Mesodermal cell (in vitro differentiated cells): ENCODE data around the gene ADCY3.
A peak's percentile ranks its signal among the peaks of the same experiment; 100 is the strongest.

Source experiments
- H3K27ac ChIP-seq: 2 replicates; pipeline ENCODE4 v1.7.0; 2013; ENCODE audit warnings: mild to moderate bottlenecking, low read depth, low read length, moderate library complexity; ENCODE audit not compliant: severe bottlenecking
- H3K36me3 ChIP-seq: 2 replicates; pipeline ENCODE4 v1.7.1; 2013; ENCODE audit warnings: mild to moderate bottlenecking, low read length, moderate library complexity; ENCODE audit not compliant: control insufficient read depth, insufficient read depth
- H3K4me1 ChIP-seq: one replicate; pipeline ENCODE4 v1.7.1; 2013; ENCODE audit warnings: mild to moderate bottlenecking, low read length; ENCODE audit not compliant: insufficient read depth, control insufficient read depth, poor library complexity, severe bottlenecking
- H3K4me3 ChIP-seq: 2 replicates; pipeline ENCODE4 v1.7.0; 2013; ENCODE audit warnings: low read length, control low read depth, mild to moderate bottlenecking; ENCODE audit not compliant: insufficient read depth, poor library complexity, severe bottlenecking; ENCODE audit errors: extremely low read depth
- H3K9me3 ChIP-seq: 2 replicates; pipeline ENCODE4 v1.7.1; 2013; ENCODE audit warnings: mild to moderate bottlenecking, low read length, moderate library complexity; ENCODE audit not compliant: control insufficient read depth
- WGBS, 2 experiments: methylation state at CpG; one replicate each; pipeline ENCODE4 v1.1.5; 2013; ENCODE audit warnings: missing lambda C conversion rate in 2 of 2; ENCODE audit not compliant: insufficient coverage in 2 of 2; 5-methylcytosine and 5-hydroxymethylcytosine counted together

The ADCY3 gene

DNA sequence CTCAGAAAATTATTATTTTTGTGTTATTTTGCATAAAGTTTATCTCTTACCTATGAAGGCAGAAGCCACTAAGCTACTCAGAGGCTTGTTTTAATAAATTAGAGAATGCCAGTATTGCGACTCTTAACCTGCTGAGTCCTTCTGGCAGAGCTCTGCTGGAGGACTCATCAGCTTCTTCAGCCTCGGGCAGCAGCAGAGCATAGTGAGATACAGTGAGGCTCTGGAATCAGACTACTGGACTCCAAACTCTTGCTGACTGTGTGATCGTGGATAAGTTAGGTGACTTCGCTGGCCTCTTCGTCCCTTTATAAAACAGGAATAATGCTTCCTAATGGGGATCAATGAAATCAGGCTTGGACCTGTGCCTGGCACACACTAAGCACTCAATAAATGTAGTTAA, 128.6 kb downstream of the ADCY3 start:
- 90 to 94% methylated on average over 2 to 4 of the region's 5 CpGs for WGBS, 2 experiments
- Histone ChIP-seq H3K4me1 (peaks cover 21% of the 10 kb centered on the region), H3K9me3 (no peaks in the 10 kb centered on the region), H3K4me3 (no peak overlapping the region), H3K36me3 (peaks cover 18% of the 10 kb centered on the region), H3K27ac (no peak overlapping the region)

DNA sequence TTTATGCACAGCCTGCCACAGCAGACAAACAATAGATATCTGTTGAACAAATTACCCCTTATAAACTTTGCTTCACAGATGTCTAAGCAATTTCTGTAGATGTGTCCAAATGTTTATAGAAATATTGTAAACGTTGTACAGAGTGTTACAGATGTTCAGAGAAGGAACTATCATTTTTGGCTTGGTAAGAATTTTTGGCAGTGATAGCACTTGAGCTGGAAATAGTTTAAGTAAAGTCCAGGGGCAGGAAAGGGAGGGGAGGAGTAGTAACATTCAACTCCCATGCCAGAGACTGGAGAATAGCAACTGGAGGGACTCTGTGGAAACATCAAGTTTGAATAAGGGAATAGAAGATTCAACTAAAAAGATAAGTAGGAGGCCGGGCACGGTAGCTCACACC, 131.2 kb downstream of the ADCY3 start:
- Histone ChIP-seq H3K36me3 (peaks cover 5% of the 10 kb centered on the region), H3K4me1 (peaks cover 13% of the 10 kb centered on the region), H3K4me3 (no peak overlapping the region), H3K9me3 (peaks cover 3% of the 10 kb centered on the region), H3K27ac (no peak overlapping the region)
- WGBS, 2 experiments, result 85 to 100% methylated on average over 2 to 3 of the region's 3 CpGs

DNA sequence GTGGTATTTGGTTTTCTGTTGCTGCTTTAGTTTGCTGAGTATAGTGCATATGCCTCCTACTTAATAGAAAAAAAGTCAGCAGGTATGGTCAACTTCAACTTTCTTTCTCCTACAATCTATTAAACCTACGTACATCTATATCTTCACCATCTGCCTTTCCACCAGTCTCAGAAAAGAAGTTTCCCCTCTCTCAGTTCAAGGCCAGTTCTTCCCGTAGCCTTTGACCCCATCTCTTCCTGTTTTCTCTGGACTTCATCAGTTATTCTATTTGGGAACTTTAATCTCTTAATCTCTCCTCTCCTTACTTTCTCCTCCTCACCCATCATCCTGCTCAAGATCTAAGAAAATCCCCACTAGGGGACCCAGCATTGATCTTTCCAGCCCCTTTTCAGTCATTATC, 132.5 kb downstream of the ADCY3 start:
- WGBS, 2 experiments, result 83 to 94% methylated on average over 2 of the region's 2 CpGs
- Histone ChIP-seq H3K4me3 (no peak overlapping the region), H3K36me3 (peaks cover 5% of the 10 kb centered on the region), H3K9me3 (peaks cover 3% of the 10 kb centered on the region), H3K4me1 (peaks cover 13% of the 10 kb centered on the region), H3K27ac (no peak overlapping the region)

DNA sequence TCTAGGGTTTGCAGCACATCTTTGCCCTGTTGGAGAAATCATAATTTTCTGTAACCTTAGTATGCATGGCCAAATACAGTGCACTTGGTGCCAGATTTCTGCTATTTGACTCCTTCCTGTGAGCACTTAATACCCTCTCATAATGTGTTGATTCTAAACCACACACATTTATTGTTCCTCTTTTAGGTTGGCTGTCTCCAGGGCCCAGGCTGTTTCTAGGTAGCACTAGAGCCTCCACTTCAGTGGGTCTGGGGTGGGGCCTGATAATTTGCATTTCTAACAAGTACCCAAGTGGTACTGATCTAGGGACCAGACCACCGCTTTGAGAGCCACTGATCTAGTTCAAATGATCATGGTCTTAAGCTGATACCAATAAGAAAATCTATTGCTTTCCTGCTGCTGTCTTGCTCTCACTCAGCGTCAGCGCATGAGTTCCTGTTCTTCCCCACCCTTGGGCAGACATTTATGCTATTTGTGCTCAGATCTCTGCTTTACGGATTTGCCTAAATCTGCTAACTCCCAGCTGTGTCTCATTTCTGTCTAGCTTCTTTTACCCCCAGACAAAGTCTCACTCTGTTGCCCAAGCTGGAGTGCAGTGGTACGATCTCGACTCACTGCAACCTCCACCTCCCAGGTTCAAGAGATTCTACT, 134.2 kb downstream of the ADCY3 start:
- Histone ChIP-seq H3K9me3 (peaks cover 3% of the 10 kb centered on the region), H3K27ac (no peak overlapping the region)
- WGBS, 2 experiments, result 85 to 95% methylated on average over 6 of the region's 6 CpGs

DNA sequence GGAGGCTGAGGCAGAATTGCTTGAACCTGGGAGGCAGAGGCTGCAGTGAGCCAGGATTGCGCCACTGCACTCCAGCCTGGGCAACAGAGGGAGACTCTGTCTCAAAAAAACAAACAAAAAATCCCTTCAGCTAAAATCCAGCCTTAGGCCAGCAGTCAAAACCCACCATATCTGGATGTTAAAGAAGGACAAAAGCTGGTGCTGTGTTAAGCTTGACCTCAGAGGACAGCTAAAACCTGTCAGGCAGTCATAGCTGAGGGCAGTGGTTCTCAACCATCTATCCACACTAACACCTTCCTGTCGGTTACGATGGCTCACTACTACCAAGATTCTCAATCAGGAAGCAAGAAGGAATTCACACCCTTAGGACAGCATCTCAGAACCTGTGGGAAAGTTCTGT, 136.4 kb downstream of the ADCY3 start:
- 100% methylated on average over 1 of the region's 3 CpGs; no CpG with 5 or more reads in 1 of the 2 experiments for WGBS, 2 experiments
- no peaks in the 10 kb centered on the region for H3K36me3 ChIP-seq

More for the DNA sequence above, 134.2 kb downstream of the ADCY3 start:
- peaks cover 3% of the 10 kb centered on the region for H3K4me1 ChIP-seq
- no peak overlapping the region for H3K4me3 ChIP-seq
- peaks cover 5% of the 10 kb centered on the region for H3K36me3 ChIP-seq

DNA sequence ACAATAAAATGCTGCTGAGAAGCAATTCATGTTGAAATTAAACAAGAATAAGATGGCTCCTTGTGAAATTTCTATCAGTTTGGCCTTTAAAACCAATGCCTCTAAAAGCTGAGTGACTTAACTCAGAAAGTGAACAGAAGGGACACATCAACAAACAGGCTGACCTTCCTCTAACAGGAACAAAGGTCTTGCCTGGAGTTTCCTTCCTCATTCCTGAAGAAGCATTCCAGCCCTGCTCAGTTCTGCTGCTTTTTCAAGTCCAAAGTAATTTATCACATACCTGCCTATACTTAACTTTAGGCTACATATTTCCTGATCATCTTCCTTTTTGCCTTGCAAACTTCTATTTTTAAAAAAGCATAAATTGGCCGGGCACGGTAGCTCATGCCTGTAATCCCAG, 140.9 kb downstream of the ADCY3 start:
- H3K27ac ChIP-seq, result no peak overlapping the region
- no peak overlapping the region for H3K4me3 ChIP-seq
- H3K4me1 ChIP-seq, result no peaks in the 10 kb centered on the region
- H3K36me3 ChIP-seq, result no peaks in the 10 kb centered on the region
- WGBS, 2 experiments, result 95% methylated on average over 2 of the region's 2 CpGs
- no peaks in the 10 kb centered on the region for H3K9me3 ChIP-seq

More for the DNA sequence above, 136.4 kb downstream of the ADCY3 start:
- Histone ChIP-seq H3K4me3 (no peak overlapping the region), H3K9me3 (peaks cover 3% of the 10 kb centered on the region), H3K4me1 (no peaks in the 10 kb centered on the region), H3K27ac (no peak overlapping the region)

DNA sequence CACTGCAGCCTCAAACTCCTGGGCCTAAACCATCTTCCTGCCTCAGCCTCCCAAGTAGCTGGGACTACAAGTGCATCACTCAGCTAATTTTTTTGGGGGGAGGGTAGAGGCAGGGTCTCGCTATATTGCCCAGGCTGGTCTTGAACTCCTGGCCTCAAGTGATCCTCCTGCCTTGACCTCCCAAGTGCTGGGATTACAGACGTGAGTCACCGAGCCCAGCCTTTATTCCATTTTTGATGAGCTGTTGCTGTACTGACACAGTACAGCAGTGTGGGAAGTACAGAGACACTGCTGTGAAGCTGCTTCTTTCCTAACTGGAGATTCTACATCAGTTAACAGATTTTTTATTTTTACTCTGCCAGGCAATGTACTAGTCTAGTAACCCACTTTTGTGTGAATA, 145.7 kb downstream of the ADCY3 start:
- Histone ChIP-seq H3K9me3 (peaks cover 5% of the 10 kb centered on the region), H3K36me3 (peaks cover 8% of the 10 kb centered on the region), H3K27ac (no peak overlapping the region), H3K4me3 (no peak overlapping the region), H3K4me1 (peaks cover 6% of the 10 kb centered on the region)
- 95 to 96% methylated on average over 3 of the region's 3 CpGs for WGBS, 2 experiments

DNA sequence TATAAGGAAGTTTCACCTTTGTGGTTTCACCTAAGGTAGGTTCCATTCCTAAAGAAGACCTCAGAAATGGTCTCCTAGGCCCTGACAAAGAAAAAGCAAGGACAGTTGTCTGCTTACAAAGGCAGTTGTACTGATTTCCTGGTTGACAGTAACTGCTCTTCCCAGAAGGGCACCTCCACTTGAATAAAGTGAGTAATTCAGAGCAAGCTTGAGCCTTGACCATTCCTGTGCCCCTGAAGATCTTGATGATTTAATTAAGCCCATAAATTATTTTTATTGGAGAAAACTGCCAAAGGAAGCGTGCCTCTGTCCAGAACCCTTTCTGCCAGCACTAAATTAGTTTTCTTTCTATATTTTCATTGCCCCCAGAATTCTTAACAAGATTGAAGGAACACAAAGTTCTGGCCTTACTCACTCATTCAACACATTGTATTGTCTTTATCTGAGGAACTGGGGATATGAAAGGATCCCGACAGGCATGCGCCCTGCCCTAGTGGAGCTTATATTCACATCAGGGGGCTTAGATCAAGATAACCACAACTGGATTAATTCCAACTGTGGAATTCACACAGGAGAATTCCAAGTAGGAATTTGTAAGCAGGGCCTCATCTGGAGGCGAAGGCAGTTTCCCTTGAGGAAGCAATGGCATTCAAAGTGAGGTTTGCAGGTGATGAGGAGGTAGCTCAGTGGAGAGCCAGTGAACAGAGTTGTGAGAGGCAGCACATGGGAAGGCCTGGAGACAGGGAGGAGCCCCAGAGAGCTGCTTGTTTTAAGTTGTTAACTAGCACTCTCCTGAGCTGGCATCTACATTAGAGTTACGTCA, 148.1 kb downstream of the ADCY3 start:
- H3K9me3 ChIP-seq, result peaks cover 5% of the 10 kb centered on the region
- peak overlapping the region; percentile 51 for H3K27ac ChIP-seq
- 84 to 93% methylated on average over 2 of the region's 5 CpGs for WGBS, 2 experiments
- H3K36me3 ChIP-seq, result peaks cover 15% of the 10 kb centered on the region
- H3K4me3 ChIP-seq, result no peak overlapping the region
- peaks cover 6% of the 10 kb centered on the region for H3K4me1 ChIP-seq

DNA sequence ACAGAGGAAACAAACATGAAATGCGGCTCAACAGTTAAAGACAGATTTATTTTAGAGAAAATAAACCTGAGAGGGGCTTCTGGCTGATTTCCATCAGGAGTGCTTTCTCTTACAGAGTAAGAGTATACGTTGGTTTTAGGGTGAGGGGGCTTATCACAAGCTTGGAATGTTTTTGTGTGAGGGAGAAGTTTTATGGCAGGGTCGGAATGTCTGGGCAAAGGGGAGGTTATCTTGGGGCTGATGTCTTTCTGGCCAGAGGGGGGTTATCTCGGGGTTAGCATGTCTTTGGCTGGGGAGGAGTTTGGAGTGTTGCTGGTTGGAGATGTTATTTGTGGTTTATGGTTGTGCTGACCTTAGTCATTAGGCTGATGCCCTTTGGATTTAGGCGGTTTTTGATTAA, 149.0 kb downstream of the ADCY3 start:
- no peak overlapping the region for H3K4me3 ChIP-seq

More for the DNA sequence above, 149.0 kb downstream of the ADCY3 start:
- H3K36me3 ChIP-seq, result peaks cover 15% of the 10 kb centered on the region
- WGBS, 2 experiments, result 74 to 91% methylated on average over 2 to 5 of the region's 5 CpGs
- H3K4me1 ChIP-seq, result peaks cover 6% of the 10 kb centered on the region
- peaks cover 5% of the 10 kb centered on the region for H3K9me3 ChIP-seq
- peak overlapping the region; percentile 79 for H3K27ac ChIP-seq
